HK-2 (cell line): ENCODE data around the gene IFNL2.
"Not testable (repeated sequence)": the region's sequence is repeated elsewhere in the genome, so short reads cannot be mapped to it uniquely, and the experiment has no call there.

Experiments
- DNase-seq: peaks from one replicate; pipeline ENCODE4 v3.0.0-alpha.2; 2018; ENCODE audit not compliant: unreplicated experiment

Gene IFNL2

DNA sequence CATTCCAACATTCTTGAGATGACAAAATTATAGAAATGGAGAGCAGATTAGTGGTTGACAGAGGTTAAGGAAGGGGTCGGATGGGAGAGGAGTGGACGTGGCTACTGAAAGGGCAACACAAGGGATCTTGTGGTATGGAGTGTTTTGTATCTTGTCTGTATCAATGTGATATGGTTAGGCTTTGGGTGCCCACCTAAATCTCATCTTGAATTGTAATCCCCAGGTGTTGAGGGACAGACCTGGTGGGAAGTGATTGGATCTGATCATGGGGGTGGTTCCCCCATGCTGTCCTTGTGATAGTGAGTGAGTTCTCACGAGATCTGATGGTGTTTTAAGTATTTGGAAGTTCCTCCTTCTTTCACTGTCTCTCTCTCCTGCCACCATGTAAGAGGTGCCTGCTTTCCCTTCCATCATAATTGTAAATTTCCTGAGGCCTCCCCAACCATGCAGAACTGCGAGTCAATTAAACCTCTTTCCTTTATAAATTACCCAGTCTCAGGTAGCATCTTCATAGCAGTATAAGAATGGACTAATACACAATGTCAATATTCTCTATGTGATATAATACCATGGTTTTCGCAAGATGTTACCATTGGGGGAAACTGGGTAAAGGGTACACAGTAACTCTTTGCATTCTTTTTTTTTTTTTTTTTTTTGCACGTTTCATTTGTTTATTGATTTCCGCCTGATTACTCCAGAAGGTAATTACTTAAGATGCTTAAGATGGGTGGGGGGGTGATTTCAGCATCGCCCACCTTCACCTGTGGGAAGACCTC lies 14.6 kb upstream of the IFNL2 start:
- DNase-seq = no peak

DNA sequence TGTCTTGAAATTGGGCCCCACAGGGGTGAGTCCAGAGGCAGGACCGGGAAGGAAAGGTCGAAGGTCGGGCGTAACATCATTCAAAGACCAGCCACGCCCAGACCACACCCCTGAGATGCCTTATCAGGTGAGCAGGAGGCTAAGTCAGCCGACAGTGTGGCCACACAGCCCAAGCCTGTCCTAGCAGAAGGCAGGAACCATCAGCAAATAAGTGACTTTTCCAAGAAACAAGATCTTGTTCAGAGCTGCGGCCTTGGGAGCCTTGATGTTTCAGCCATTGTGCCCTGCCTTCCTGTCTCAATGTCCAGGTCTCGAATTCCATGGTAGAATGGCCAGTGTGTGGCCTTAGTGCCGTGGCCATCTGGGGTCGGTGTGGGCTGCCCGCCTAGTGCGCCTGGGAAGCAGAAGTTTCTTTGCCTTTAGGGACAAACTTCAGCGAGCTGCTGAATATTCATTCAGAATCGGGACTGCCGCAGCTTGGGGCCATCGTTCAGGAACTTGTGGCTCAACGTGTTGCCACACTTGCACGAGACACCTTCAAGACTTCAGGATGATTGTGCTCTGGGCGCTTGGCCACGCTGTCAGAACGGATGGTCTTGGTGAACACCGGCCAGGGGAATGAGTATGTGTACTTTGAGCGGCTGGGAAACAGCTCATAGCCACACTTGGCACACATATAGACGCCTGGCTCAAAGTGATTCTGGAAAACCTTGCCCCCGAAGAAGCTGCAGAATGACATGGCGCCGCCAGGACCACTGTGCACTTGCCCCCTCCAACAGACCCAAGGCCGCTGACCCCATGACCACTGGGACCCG lies 13.5 kb upstream of the IFNL2 start:
- no peak for DNase-seq

DNA sequence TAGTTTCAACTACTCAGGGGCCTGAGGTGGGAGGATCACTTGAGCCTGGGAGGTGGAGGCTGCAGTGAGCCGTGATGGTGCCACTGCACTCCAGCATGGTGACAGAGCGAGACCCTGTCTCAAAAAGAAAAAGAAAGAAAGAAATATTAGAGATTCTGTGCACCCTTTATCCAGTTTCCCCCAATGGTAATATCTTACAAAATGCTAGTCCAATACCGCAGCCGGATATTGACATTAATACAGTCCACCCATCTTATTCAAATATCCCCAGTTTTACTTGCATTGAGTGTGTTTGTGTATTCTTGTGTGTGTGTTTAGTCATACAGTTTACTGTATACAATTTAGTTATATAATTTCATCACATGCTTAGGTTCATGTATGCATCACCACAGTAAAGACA lies 11.0 kb upstream of the IFNL2 start:
- DNase-seq = no peak

DNA sequence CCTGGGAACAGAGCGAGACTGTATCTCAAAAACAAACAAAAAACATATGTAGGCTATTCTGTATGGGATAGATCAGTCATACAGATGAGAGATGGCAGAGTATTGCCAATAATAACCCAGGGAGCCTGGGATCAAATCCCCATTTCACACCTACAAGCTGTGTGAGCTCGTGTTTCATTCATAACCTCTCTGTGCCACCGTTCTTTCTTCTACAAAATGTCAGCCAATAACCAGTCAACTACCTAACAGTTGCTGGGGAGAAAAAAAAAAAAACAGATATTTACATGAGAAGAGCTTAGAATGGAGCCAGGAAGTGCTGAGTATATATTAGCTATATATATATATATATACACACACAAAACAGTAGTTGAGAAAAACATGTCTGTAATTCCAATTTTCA lies 6.5 kb upstream of the IFNL2 start:
- DNase-seq = no peak

DNA sequence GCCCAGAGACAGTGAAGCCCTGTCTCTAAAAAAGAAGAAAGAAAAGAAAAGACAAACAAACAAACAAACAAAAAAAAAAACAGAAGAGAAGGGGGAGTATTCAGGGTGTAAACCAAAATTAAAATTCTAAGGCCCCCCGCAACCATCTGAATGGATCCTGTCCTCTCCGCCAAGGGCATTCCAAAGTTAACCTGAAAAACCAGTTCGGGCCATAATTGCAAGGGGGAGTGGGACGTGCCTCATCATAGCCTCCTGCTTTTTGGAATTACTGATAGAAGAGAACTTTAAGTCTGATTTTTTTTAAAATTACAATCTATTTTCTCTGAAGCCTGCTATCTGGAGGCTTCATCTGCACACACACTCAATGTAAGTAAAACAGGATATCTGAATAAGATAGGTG lies 5.7 kb upstream of the IFNL2 start:
- DNase-seq = no peak

DNA sequence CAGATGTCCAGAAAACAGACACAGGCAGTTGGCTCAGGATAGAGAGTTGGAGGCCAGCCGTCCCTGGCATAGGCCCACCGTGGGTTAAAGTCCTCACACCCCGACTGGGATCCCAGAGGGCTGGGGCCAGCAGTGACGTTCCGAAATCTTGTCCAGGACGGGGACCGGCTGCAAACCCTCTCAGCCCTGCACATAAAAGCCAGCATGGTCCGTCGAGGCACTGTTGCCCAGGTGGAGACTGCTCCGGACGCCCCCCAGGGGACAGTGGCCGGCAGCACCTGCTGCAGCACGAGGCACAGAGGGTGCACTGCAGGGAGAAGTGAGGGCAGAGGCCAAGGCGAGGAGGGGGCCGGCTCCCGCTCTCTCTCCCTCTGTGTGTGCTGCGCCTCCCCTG lies 4.3 kb upstream of the IFNL2 start:
- no peak for DNase-seq

DNA sequence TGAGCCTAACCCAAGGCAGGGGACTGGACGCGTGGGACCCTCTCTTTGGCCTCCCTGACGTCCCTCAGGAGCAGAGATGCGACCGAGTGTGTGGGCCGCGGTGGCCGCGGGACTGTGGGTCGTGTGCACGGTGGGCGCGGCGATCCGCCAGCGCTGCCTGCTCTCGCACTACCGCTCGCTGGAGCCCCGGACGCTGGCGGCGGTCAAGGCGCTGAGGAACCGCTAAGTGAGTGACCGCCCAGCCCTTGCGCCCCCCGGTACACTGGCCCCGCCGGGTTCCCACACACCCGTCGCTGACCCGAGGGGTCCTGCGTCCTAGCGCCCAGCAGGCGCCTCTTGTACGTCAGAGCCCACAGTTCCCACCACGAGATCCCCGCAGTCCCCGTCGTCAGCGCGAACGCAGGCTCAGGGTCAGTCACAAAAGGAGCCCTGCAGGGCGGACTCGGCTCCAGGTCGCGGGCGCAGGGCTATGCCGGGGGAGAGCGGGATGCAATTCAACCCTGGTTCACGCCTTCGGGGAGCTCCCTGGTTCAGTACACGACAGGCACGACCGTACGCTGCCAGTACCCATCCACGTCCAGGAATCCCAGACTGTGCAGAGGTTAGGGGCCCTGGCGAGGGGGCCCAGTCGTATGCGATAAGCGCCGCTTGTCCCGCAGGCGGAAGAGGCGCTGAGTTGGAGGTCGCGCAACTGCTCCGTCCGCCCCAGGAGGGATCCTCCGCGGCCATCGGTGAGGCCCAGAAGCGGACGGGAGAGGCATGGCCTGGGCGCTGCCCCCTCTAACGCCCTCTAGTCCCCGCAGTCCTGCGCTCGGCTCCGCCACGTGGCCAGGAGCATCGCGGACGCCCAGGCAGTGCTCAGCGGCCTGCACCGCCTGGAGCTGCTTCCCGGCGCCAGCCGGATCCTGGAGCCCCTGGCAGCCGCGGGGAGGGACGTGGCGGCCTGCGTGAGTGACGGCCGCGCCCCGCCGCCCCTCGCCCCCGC lies 3.6 kb upstream of the IFNL2 start:
- DNase-seq = no peak

DNA sequence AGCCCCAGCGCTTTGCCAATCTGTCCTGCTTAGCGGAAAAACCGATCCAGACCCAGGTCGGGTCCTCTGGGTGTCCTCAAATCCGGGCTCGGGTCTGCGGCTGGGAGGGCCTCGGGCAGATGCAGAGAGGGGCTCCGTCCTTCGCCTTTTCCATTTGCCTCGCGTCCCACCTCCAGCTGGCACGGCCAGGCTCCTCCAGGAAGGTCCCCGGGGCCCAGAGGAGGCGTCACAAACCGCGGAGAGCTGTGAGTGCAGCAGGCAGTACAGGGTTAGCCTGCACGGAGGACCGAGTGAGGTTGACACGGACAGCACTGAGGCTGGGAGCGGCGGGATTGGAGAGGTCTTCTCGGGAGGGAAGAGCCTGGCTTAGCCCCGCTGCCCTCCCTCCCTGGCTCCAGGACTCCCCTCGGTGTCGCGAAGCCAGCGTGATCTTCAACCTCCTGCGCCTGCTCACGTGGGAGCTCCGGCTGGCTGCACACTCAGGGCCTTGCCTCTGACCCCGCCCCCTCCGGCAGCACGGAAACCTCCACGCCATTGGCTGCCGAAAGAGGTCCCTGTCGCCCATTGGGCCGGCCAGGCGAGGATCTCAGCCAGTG lies 2.8 kb upstream of the IFNL2 start:
- DNase-seq = no peak

DNA sequence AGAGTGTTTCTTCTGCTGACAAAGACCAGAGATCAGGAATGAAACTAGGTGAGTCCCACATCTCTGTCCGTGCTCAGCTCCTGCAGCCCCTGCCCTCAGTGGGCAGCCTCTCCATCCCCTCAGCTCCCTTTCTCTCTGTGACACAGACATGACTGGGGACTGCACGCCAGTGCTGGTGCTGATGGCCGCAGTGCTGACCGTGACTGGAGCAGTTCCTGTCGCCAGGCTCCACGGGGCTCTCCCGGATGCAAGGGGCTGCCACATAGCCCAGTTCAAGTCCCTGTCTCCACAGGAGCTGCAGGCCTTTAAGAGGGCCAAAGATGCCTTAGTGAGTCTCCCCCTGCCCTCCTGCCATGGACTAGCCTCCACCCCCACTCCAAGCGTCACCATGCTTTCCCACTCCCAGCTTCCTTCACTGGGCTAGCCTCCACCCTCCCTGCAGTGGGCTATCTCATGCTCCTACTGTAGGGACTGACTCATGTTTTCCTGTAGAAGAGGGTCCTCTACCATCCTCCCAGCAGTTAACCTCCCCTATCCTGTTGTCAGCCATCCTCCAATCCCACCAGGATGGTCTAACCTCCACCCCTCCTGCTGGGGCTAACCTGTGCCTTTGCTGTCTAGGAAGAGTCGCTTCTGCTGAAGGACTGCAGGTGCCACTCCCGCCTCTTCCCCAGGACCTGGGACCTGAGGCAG lies 481 bp downstream of the IFNL2 start:
- not testable (repeated sequence) for DNase-seq

DNA sequence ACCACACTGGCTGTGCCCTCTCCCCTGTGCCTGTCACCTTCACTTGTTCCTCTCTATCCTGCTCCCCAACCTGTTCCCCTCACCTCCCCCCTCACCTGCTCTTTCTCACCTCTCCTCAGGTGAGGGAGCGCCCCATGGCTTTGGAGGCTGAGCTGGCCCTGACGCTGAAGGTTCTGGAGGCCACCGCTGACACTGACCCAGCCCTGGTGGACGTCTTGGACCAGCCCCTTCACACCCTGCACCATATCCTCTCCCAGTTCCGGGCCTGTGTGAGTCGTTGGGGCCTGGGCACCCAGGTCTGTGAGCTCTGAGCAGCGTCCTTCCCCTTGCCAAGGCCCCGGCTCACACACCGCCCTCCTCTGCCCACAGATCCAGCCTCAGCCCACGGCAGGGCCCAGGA lies 1.2 kb downstream of the IFNL2 start:
- not testable (repeated sequence) for DNase-seq

DNA sequence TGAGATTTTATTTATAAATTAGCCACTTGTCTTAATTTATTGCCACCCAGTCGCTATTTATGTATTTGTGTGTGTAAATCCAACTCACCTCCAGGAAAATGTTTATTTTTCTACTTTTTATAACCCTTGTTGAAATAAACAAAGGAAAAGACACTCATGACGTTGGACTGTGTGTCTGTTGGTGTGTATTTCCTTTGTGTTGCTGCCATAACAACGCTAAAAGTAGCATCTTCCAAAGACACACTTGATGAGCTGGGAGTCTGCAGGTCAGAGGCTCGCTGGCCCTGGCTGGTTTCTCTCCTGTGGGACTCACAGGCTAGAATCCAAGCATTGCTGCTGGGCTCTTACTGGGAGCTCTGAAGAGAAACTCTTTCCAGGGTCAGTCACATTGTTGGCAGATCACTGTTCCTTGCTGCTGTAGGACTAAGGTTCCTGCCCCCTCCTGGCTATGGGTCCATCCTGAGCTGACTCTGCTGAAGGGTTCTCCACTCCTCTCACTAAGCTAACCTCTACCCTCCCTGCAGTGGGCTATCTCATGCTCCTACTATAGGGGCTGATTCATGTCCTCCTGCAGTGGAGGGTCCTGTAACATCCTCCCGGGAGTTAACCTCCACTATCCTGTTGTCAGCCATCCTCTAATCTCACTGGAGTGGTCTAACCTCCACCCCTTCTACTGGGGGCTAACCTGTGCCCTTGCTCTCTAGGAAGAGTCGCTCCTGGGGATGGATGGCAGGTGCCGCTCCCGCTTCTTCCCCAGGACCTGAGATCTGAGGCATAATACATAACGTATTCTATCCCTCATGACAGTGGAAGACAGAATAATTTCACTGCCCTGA lies 2.1 kb downstream of the IFNL2 start:
- DNase-seq = no peak

DNA sequence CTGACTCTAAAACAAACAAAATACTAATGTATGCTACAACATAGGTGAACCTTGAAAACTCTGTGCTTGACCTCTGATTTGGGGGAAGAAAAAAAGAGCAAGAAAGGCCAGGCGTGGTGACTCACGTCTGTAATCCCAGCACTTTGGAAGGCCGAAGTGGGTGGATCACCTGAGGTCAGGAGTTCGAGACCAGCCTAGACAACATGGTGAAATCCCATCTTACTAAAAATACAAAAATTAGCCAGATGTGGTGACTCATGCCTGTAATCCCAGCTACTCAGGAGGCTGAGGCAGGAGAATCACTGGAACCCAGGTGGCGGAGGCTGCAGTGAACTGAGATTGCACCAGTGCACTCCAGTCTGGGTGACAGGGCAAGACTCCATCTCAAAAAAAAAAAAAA lies 5.7 kb downstream of the IFNL2 start:
- DNase-seq = not testable (repeated sequence)

DNA sequence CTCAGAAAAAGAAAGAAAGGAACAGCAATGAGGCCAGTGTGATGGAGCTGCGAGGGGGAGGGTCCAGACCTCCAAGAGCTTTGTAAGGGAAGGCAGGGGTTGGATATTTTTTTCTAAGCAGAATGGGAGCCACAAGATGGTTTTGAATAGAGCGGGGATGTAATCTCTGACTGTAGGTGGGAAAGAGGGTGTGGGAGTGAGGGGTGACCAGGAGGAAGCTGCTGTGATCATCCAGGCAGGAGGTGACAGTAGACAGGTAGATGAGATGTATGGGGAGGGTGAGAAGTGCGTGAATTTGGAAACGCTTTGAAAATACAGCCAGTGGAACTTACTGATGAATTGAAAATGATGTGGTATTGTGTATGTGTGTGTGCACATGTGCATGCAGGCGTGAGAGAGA lies 7.4 kb downstream of the IFNL2 start:
- DNase-seq = no peak

DNA sequence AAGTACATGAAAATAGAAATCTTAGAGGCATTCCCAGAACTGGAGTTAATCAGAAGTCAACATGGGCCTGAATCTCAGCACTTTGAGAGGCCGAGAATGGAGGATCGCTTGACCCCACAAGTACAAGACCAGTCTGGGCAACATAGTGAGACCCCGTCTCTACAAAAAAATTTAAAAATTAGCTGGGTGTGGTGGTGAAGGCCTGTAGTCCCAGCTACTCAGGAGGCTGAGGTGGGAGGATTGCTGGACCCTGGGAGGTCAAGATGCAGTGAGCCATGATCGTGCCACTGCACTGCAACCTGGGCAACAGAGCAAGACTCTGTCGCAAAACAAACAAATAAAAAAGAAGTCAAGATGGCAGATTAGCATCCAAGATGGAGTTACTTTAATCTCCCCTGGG lies 8.5 kb downstream of the IFNL2 start:
- no peak for DNase-seq

DNA sequence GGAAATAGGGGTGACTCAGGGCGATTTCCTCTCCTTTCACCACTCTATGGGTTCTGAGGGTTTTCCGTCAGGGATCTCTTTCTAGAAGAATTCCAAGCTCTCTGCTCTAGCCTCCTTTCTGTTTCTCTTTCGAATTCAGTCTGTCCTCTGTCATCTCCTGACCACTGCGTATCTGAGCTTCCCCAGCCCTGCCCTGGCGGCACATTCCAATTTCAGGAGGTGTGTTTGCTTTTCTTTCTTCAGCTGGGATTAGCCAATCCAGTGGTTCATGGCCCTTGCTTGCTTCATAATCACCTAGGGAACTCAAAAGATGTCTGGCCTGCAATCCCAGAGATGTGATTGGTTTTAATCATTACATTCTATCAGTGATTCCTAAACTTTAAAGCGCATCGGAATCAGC lies 9.4 kb downstream of the IFNL2 start:
- DNase-seq = no peak

DNA sequence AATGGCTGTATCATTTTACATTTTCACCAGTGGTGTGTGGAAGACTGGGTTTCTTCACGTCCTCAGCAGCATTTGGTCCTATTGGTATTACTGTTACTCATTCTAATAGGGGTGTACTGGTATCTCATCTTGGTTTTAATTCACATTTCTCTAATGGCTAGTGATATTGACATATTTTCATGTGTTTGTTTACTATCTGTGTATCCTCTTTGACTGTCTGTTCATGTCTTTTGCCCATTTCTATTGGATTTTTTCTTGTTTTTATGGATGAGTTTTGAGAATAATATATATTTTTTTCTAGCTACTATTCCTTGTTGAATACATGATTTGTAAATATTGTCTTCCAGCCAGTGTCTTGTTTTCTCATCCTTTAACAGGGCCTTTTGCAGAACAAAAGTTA lies 13.8 kb downstream of the IFNL2 start:
- DNase-seq = no peak

DNA sequence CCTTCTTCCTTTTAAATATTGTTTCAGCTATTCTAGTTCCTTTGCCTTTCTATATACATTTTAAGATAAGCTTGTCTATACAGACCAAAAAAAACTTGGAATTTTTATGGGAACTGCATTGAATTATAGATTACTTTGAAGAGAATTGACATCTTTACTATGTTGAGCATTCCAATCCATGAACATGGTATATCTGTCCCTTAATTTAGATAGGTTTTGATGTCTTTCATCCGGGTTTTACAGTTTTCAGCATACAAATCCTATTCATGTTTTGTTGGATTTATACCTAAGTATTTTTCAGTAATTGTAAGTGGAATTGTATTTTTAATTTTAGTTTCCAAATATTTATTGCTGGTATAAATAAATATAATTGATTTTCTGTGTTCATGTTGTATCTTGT lies 15.8 kb downstream of the IFNL2 start:
- no peak for DNase-seq

DNA sequence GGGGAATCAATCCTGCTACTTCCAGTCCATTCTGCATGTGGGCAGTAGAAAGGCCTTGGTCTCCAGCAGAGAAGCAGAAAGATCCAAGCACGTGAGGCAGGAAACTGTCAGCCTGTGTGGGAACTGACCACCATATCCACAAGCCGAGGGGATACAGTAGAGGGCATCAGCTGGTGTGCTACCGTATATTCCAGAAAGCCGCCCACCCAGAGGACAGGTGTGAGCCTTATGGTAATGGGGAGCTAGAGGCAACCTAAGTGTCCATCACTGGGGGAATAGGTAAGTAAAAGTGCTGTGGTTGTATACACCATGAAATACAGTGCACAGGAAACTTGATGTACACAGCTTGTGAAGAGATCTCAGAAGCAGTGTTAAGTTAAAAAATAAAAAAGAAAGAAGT lies 25.2 kb downstream of the IFNL2 start:
- no peak for DNase-seq

DNA sequence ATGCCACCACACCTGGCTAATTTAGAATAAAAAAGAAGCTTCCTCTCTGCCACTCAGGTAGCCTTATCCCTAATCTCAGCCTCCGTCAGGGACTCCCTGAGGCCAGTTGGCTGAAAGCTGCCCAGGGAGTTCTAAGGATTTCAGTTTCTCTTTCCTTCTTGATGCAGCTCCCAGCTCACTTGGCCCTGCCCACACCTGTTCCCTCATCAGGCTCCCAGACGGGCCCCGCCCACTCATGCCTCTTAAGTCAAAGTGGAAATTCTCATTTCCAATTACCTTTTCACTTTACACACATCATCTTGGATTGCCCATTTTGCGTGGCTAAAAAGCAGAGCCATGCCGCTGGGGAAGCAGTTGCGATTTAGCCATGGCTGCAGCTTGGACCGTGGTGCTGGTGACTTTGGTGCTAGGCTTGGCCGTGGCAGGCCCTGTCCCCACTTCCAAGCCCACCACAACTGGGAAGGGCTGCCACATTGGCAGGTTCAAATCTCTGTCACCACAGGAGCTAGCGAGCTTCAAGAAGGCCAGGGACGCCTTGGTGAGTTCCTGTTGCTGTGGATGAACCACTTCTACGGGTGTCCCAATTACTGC lies 28.0 kb downstream of the IFNL2 start, which contains the start of gene IFNL1:
TSS of gene IFNL1 (plus strand) at position 353 of the 591 bp plus-strand sequence. CDS start at position 368, 15 bp downstream.
- no peak for DNase-seq

DNA sequence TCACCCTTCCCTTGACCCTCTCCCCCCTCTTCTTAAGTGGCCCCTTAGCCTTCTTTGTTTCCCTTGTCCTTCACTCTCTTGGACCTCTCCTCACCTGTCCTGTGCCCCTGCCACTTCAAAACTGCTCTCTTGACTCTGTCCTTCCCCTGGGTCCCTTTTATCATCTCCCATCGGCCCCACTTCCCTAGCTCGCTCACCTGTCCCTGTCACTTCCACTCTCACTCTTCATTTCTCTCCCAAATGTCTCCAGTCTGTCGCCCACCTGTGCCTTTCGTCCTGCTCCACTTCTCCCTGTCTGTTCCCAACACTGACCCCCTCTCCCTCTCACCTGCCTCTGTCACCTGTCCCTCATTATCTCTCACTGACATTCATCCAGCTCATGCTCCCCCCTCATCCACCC lies 28.7 kb downstream of the IFNL2 start:
- DNase-seq = no peak
